ENCODE results near the gene DAP.
"Not testable (repeated sequence)": the region's sequence is repeated elsewhere in the genome, so short reads cannot be mapped to it uniquely, and the experiment has no call there.

Gene DAP

DNA sequence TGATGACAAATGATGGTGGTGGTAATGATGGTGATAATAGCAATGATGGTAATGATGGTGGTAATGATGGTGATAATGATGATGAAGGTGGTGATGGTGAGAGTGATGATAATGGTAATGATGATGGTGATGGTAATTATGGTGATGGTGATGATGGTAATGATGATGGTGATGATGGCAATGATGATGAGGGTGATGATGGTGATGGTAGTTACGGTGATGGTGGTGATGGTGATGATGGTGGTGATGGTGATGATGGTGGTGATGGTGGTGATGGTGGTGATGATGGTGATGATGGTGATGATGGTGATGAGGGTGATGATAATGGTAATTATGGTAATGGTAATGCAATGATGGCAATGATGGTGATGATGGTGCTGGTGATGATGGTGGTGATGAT lies 91.1 kb downstream of the DAP start:
- no peak for DNase-seq (ENCODE audit: low read depth)
- TF ChIP-seq, protein P1, sequence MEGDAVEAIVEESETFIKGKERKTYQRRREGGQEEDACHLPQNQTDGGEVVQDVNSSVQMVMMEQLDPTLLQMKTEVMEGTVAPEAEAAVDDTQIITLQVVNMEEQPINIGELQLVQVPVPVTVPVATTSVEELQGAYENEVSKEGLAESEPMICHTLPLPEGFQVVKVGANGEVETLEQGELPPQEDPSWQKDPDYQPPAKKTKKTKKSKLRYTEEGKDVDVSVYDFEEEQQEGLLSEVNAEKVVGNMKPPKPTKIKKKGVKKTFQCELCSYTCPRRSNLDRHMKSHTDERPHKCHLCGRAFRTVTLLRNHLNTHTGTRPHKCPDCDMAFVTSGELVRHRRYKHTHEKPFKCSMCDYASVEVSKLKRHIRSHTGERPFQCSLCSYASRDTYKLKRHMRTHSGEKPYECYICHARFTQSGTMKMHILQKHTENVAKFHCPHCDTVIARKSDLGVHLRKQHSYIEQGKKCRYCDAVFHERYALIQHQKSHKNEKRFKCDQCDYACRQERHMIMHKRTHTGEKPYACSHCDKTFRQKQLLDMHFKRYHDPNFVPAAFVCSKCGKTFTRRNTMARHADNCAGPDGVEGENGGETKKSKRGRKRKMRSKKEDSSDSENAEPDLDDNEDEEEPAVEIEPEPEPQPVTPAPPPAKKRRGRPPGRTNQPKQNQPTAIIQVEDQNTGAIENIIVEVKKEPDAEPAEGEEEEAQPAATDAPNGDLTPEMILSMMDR (IDR thresholded peaks at IDR 0.05; ENCODE audit: control insufficient read depth, insufficient read depth, low read depth, low read length, missing control alignments), result no peak
- no peak overlapping the region for H3K4me3 ChIP-seq (ENCODE audit: control insufficient read depth, low read depth, low read length)

DNA sequence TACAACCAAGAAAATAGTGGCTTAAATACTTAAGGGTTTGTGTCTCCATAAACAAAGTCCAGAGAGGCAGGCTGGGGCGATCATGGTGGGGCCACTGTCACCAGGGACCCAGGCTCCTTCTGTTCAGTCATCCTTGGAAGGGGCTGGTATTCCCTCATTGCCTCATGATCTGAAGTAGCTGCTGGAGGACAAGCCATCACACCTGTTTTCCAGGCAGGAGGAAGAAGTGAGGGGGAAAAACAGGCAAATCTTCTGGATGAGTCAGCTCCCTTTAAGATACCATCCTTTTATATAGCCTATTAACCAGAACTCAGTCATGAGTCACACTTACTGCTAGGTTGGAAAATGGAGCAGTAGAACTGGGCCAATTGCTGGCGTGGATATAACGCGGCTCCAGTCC lies 92.3 kb downstream of the DAP start:
- no peak for DNase-seq (ENCODE audit: low read depth)
- H3K4me3 ChIP-seq (ENCODE audit: control insufficient read depth, low read depth, low read length), result no peak overlapping the region
- TF ChIP-seq, protein P1 (IDR thresholded peaks at IDR 0.05; ENCODE audit: control insufficient read depth, insufficient read depth, low read depth, low read length, missing control alignments), result no peak

DNA sequence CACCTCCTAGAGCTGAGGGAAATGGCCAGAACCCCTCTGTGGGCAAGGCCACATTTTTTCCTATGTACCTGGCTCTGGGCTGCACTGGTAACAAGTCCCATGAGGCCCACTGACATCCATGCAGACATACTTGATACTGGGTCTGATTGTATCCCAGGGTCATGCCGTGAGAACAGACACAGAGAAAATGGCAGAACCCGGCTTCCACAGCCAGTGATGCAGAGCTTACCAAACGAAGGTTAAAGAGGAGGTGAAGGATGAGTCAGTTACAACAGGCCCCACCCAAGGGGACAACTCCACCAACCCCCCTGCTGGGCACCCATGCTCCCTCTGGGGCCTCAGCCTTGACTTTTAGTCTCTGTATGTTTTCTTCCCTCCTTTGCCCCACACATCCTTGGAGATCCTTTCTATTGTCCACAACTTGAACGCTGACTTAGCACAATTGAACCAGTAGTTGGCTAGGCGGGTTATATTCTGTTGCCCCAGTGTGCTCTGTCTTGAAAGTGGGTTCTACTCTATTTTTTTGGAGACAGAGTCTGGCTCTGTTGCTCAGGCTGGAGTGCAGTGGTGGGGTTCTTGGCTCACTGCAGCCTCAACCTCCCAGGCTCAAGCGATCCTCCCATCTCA lies 93.5 kb downstream of the DAP start:
- TF ChIP-seq, protein P1 (IDR thresholded peaks at IDR 0.05; ENCODE audit: control insufficient read depth, insufficient read depth, low read depth, low read length, missing control alignments), result no peak
- no peak for DNase-seq (ENCODE audit: low read depth)
- no peak overlapping the region for H3K4me3 ChIP-seq (ENCODE audit: control insufficient read depth, low read depth, low read length)

DNA sequence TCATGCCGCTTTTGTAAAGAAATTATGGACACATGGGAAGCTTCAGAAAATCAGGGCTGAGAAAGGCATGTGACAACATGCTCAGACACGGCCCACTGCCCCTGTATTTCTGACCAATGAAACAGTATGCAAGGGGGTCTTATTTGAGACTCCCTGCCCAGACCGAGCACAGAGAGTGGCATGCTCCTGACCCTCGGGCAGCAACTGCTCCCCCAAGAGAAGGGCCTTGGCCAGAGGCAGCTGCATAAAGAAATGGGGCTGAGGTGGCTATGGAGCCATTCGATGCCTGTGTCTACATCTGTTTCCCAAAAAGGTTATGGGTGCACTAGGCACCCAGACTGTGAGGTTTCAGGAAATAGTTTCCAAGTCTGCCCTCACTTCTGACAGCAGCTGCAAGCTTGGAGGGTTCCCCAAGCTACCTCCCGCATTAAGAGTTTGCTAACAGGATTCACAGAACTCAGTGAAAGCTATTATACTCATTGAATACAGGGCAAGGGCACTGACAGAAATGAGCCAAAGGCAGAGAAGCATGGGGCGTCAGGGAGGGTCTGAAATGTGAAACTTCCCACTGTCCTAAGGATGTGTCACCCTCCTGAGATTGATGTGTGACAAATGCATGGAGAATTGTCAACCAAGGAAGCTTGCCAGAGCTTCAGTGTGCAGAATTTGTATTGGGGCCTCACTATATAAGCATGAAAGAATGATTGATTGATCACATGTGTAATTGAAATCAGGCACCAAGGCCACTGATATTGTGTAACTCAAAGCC lies 94.3 kb downstream of the DAP start:
- no peak for DNase-seq (ENCODE audit: low read depth)
- TF ChIP-seq, protein P1 (IDR thresholded peaks at IDR 0.05; ENCODE audit: control insufficient read depth, insufficient read depth, low read depth, low read length, missing control alignments), result no peak

DNA sequence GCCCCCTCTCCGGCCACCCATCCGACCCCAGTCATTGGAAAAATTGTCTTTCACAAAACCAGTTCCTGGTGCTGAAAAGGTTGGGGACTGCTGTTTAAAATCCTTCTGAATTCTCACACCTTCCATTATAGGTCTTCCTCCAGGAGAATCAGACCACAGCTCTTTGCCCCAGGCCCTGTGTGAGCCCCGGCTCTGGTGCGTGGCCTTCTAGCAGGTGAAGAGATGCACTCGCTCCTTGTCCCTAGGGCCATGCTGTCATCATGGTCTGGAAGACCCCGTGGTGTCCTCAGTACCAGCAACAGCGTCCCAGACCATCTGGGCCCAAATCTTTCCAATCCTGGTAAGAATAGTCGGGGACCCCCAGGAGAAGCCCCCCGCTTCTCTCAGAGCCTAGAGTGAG lies 95.2 kb downstream of the DAP start:
- no peak overlapping the region for H3K4me3 ChIP-seq (ENCODE audit: control insufficient read depth, low read depth, low read length)
- no peak for DNase-seq (ENCODE audit: low read depth)
- TF ChIP-seq, protein P1 (IDR thresholded peaks at IDR 0.05; ENCODE audit: control insufficient read depth, insufficient read depth, low read depth, low read length, missing control alignments), result no peak

More for the DNA sequence above, 94.3 kb downstream of the DAP start:
- no peak overlapping the region for H3K4me3 ChIP-seq (ENCODE audit: control insufficient read depth, low read depth, low read length)

DNA sequence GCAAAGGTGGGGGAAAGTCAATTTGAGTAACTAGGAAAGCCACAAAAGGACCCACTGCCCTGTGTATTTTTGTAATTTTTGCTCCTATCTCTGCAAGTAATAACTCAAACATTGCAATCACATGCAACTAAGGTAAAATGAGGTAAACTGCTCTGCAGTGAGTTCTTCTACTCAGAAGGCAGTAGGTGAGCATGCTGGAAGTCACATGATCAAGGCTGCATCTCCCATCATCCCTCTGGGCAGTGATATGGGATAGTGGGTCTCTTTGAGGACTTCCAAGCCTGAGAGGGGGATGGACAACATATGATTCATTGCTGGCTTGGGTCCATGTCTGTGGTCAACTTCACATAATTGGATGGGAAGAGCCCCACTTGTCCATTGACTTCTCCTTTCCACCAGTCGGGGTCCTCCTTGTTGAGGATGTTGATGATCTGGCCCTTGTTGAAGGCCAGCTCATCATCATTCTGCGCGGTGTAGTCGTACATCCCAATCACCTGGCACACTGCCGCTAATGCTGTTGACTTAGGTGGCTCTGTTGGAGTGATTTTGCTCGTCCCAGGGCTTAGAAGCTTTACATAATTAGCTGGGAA lies 96.8 kb downstream of the DAP start:
- DNase-seq (ENCODE audit: low read depth), result not testable (repeated sequence)

More for the DNA sequence above, 96.8 kb downstream of the DAP start:
- H3K4me3 ChIP-seq (ENCODE audit: control insufficient read depth, low read depth, low read length), result not testable (repeated sequence)

All from AG09309 (cell line).